ENCODE measurements around the gene USP6.
"Not testable (repeated sequence)": the region's sequence is repeated elsewhere in the genome, so short reads cannot be mapped to it uniquely, and the experiment has no call there.

USP6 gene

DNA sequence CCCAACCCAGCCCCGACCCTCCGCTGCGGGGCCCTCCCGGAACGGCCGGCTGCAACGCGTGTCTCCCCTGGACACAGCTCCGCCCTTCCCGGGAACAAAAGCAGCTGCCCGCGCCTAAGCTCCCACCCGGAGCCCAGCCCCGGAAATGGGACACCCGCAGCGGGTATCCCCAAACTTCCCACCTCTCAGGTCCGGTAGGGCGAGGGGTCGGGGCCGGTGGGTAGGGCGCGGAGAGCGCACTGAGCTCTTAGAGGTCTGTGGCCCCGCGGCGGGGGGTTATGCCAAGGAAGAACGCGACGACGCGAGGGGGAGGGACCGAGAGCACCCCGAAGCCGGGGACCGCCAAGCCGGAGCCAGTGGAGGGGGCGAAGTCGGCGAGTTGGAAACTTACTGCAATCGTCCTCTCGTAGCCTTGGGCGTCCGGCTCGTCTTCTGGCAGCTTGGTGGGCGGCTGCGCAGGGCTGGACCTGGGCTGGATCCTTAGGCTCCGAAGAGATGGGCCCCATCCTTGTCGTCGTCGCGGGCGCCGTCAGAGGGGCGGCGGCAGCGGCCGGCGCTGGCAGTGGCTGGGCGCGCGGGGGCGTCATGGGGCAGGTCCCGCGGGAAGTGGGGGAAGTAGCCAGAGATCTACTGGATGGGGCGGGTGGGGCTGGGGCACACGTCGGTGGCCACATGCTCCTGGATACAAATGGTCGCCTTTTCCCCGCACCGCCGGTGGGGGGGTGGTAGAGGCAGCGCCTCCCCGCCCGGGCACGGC, 6.9 kb downstream of the USP6 start:
- DNase-seq = no peak

DNA sequence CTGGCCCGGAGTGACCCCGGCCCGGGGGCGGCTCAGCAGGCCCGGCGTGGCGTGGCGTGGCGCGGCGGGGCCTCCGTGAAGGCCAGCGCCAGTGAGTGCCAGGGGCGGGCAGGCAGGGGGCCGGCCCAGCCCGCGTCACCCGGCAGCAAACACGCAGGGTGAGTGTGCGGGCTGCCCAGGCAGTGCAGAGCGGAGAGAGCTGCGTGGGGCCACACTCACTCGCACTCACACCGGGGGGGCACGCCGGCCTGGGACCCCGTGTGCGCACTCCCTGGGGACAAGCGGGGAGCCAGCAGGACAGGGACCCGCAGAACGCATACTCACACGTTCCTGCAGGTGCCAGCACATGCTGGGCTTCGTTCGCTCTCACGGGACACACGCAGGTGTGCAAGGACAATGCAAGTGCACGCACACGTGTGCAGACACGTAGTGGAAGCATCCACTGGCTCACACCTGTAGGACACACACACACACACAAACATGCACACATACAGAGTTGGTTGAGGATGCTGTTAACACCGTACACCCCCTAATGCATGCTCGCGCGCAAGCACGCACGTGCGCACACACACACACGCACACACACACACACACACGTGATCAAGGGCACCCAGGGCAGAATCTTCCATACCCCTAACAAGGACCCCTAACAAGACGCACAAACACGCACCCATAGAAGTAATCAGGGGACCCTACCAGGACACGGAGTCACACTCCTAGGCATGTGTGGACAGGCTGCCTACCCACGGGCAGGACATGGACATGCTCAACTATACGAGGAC, 7.7 kb downstream of the USP6 start:
- no peak for DNase-seq

GRCh38 chr17:5124125-5124760, 8.4 kb downstream of the USP6 start:
- not testable (repeated sequence) for DNase-seq

GRCh38 chr17:5124896-5125295, 9.1 kb downstream of the USP6 start:
- DNase-seq = not testable (repeated sequence)

DNA sequence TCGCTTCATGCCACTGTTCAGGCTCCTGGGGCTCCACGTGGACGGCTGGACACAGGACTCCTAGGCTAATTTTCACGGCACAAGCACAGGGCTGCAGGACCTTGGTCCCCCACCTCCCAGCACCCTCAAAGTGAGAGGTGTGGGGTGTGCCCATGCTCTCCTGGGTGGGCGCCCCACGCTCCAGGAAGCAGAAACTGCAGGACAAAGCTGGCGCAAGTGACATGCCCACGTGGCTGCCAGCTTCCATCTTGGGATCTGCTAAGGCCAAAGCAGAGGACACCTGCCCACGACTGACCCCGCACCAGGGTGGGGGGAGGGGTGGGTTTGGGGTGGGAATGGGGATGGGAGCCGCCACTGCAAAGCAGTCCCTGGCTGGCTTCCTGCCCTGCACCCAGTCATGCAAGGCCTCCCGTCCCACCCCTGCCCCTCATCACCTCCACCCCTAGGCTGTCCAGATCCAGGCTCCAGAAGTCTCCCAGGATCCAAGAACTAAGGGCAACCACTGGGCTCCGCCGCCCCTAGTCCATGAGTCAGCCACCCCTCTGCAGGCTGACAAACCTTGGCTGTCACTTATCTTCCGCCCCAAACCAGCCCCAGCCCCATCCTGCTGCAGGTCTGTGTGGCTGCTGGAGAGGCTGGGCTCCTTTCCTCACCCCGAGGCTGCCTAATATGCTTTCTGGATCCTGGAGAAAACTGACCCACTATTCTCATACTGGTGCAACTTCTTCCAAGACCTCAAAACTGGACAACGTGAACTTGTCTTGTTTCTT, 11.1 kb downstream of the USP6 start:
- no peak for DNase-seq

- no peak for DNase-seq
Observed at GRCh38 chr17:5127910-5128309, 12.1 kb downstream of the USP6 start.

DNA sequence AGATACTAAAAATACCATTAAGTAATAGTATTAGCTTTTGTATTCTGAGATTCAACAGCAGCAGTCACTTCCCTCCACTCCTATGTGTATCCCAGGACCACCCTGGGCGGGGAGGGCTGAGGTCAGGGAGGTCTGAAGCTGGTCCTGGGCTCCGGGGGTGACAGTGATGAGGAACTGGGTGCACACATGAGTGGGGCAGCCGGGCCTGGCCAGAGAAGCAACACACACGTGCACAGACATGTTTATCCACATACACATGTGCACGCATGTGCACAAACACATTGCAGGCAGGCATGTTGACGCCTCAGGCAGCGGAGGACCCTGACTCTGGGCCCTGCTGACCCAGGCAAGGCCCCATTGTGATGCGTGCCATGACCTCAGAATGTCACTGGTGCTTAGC, 12.6 kb downstream of the USP6 start:
- DNase-seq = not testable (repeated sequence)

GRCh38 chr17:5128905-5129535, 13.2 kb downstream of the USP6 start:
- DNase-seq = no peak

DNA sequence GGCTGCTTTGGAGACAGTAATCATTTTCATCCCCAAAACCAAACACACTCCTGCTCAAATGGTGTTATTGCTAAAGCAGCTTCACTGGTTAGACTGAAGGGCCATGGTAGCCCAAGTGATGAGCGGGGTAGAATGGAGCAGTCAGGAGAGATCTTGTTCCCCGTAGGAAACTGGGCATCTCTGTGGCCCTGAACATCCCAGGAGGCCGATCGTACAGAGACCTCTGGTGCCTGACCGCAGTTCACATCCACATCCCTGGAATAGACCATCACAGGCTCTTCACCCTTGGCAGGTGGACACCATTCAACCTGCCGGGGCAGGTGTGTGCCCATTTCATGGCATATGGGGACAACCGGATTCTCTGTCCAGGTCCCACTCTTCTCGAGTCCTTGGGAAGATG, 13.9 kb downstream of the USP6 start:
- DNase-seq = not testable (repeated sequence)

DNA sequence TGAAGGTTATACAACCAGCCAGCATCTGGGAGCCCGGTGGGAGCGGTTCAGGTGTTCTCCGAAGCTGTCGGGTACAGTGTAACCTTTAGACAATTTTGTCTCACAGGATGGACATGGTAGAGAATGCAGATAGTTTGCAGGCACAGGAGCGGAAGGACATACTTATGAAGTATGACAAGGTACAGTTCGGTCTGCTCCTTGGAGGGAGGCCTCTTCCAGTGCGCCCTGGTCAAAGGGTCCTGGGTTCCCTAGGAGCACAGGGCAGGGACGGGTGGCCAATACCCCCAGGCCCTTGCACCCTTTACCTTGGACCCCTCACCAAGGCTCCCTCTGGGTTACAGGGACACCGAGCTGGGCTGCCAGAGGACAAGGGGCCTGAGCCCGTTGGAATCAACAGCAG, 14.4 kb downstream of the USP6 start:
- DNase-seq = not testable (repeated sequence)

DNA sequence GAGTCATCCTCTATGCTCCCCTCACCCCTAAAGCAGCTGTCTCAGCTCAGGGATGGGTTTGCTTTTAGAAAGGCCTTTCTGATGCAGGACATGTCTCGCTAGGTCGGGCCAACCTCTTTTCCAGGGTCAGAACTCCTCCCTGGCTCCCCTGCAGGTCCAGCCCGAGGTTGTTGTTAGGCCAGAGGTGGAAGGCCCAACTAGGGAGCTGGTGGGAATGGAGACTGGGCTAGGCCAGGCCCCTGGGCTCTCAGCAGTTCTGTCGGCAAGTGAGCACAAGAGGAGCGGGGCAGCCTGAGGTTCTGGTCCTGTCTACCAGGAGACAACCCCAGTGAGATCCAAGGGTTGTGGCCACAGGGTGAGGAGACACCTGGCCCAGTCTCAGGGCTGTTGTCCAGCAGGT, 14.9 kb downstream of the USP6 start:
- DNase-seq = not testable (repeated sequence)

GRCh38 chr17:5131146-5131715, 15.4 kb downstream of the USP6 start:
- no peak for DNase-seq

- DNase-seq = not testable (repeated sequence)
Observed at GRCh38 chr17:5131799-5132502, 16.1 kb downstream of the USP6 start.

DNA sequence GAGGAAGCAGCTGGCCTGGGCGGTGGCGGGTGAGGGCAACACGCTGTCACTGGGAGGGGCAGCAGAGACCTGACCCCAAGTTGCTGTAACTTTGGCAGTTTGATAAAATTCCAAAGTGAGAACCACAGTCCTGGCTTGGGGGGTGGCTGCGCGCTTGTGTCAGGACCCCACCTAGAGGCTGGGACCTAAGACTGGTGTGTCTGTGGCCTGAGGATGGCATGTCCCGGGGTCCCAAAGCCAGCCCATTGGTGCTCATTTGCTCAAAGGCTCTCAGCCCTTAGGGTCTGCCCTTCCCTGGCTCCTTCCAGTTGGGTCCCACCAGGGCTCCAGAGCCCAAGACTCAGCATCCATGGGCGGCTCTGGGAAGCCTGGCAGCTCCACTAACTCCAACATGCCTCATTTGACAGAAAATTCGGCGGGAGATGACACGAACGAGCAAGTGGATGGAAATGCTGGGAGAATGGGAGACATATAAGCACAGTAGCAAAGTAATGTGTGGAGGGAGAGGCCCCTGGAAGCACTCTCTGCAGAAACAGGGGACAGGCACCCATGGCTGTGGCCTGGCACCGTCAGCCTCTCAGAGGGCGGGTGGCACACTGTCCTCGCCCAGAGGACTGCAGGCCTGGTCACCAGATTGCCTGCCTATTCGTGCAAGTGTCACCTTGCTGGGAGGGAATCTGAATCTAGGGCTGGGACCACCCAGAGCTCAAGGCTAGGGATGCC, 16.8 kb downstream of the USP6 start:
- DNase-seq = not testable (repeated sequence)

DNA sequence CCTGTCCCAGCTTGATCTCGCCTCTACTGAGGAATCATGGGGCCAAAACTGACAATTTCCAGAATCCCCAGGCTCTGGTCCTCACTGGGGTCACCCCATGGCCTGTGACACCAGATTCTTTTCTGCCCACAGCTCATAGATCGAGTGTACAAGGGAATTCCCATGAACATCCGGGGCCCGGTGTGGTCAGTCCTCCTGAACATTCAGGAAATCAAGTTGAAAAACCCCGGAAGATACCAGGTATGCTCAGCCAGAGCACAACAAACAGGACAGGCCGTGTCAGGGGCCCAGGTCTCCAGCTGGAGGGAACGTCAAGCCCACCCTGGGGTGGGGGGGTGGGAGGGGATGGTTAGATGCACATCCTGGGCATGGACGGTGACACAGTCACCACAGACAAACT, 17.5 kb downstream of the USP6 start:
- DNase-seq = no peak

DNA sequence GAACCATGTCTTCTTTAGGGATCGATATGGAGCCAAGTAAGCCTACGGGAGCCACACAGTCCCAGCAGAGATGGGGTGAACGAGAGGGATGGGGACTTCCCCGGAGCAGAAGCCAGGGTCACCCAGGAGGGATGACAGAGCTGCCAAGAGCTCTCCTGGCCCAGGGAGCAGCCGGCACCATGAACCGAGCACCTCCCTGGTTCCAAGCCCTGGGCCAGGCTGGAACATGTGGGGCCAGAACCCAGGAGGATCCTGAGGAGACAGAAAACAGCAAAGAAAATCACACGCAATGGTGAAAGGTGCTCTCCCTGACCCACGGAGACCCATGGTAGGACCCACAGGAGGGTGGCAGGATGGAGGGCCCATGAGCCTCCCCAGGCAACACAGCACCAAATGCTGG, 18.1 kb downstream of the USP6 start:
- not testable (repeated sequence) for DNase-seq

GRCh38 chr17:5134571-5134970, 18.7 kb downstream of the USP6 start:
- not testable (repeated sequence) for DNase-seq

DNA sequence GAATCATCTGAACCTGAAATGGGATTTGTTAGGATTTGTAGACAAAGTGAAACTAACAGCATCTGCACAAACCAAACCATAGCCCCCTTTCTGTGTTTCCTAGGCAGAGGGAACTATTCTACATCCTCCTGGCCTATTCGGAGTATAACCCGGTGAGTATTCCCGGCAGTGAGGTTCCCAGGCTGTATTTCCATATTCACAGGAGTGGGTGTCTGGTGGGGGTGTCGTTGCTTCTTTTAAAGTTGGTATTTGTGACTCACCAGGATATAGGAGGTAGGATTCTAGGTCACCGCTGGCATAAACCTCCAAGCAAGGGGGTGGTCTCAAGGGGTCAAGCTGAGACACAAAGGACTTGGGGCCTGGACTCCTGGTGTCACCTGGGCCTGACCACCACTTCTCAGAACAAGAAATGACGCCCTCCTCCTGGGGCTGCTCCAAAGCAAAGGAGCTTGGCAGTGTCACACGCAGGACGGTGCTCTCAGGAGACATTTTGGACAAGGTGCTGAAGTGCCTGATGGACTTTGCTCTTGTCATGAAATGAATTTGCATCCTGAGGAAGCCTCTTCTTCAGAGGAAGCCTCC, 19.4 kb downstream of the USP6 start:
- not testable (repeated sequence) for DNase-seq

GRCh38 chr17:5135726-5136579, 20.1 kb downstream of the USP6 start:
- no peak for DNase-seq

Measured in Kasumi-1 (cell line).